PC-9 (cell line): ENCODE measurements around the gene TMEM171. TPM values are rescaled to one million over a fixed set of nuclear protein-coding genes. Genes with fewer than 3 reads are reported as not detected.

ENCODE experiments used
- BruUV-seq: library from RNA; stranded (reverse); fragments of 400-500 nt; replicated peaks from 2 replicates; lab custom pipeline; 2021; lab: Mats Ljungman, UMichigan
- CTCF ChIA-PET: fragments of 300-600 bp; sonication (Branson Sonifier 250); formaldehyde crosslinking; loops from one replicate; lab custom pipeline; 2022; ENCODE audit warnings: antibody characterized with exemption; lab: Charles Lee
- POLR2A ChIA-PET: fragments of 300-600 bp; sonication (Branson Sonifier 250); formaldehyde crosslinking; loops from one replicate; lab custom pipeline; 2022; ENCODE audit warnings: antibody characterized with exemption; ENCODE audit not compliant: unreplicated experiment; lab: Charles Lee
- DNase-seq, 2 experiments: peaks; one replicate each; pipeline versions ENCODE4 v3.0.0 to v3.0.0-alpha.2; 2015 to 2022; ENCODE audit warnings: mixed read lengths in 1 of 2
- H2AFZ ChIP-seq: fragments of 200-600 bp; sonication (generic); 2 replicates; pipeline ENCODE4 v1.8.1; 2017; ENCODE audit warnings: antibody characterized with exemption
- H3F3A ChIP-seq: fragments of 200-600 bp; sonication (generic); 2 replicates; pipeline ENCODE4 v1.8.1; 2017; ENCODE audit warnings: antibody characterized with exemption, mild to moderate bottlenecking, low read depth; ENCODE audit not compliant: insufficient read depth
- H3K27ac ChIP-seq: fragments of 200-600 bp; sonication (generic); 2 replicates; pipeline ENCODE4 v1.6.1; 2016; ENCODE audit warnings: mixed run types
- H3K27me3 ChIP-seq: fragments of 200-600 bp; sonication (generic); 2 replicates; pipeline ENCODE4 v1.6.1; 2016; ENCODE audit warnings: low read depth, mixed run types; ENCODE audit not compliant: insufficient read depth
- H3K36me3 ChIP-seq: fragments of 200-600 bp; sonication (generic); 2 replicates; pipeline ENCODE4 v1.6.1; 2016; ENCODE audit warnings: low read depth, mixed run types
- H3K4me1 ChIP-seq: fragments of 200-600 bp; sonication (generic); replicated peaks from 2 replicates; pipeline ENCODE4 v1.6.1; 2016; ENCODE audit warnings: mixed run types; ENCODE audit not compliant: insufficient read depth
- H3K4me2 ChIP-seq: fragments of 200-600 bp; sonication (generic); 2 replicates; pipeline ENCODE4 v1.6.1; 2017; ENCODE audit warnings: mixed run types
- H3K4me3 ChIP-seq: fragments of 200-600 bp; sonication (generic); 2 replicates; pipeline ENCODE4 v1.6.1; 2016; ENCODE audit warnings: mixed run types
- H3K79me2 ChIP-seq: fragments of 200-600 bp; sonication (generic); 2 replicates; pipeline ENCODE4 v1.6.1; 2017; ENCODE audit warnings: low read depth, mixed run types
- H3K9me2 ChIP-seq: fragments of 200-600 bp; sonication (generic); 2 replicates; pipeline ENCODE4 v1.8.1; 2017; ENCODE audit warnings: mild to moderate bottlenecking; ENCODE audit not compliant: insufficient read depth
- H3K9me3 ChIP-seq: fragments of 200-600 bp; sonication (generic); 2 replicates; pipeline ENCODE4 v1.8.1; 2016; ENCODE audit warnings: low read depth; ENCODE audit not compliant: insufficient read depth
- H4K20me1 ChIP-seq: fragments of 200-600 bp; sonication (generic); 2 replicates; pipeline ENCODE4 v1.8.1; 2017; ENCODE audit not compliant: insufficient read depth
- CTCF ChIP-seq: fragments of 200-600 bp; sonication (generic); conservative IDR thresholded peaks from 2 replicates; pipeline ENCODE4 v1.6.1; 2017; ENCODE audit warnings: mixed run types, antibody characterized with exemption, mild to moderate bottlenecking, moderate library complexity
- EZH2 ChIP-seq: fragments of 200-600 bp; sonication (generic); IDR thresholded peaks from 2 replicates; pipeline ENCODE4 v1.8.0; 2017; ENCODE audit warnings: antibody characterized with exemption, low read depth
- intact Hi-C: fragments of 100-400 bp; cut with micrococcal nuclease; formaldehyde crosslinking; loops from one replicate; pipeline ENCODE4 v1.10.0; 2022; ENCODE audit not compliant: unreplicated experiment
- total RNA-seq: library from RNA; stranded (reverse); gene quantifications from 2 replicates; pipeline ENCODE4 v1.2.3, GENCODE V29; 2021

Gene TMEM171
- total RNA-seq, 1 experiment from 2014 or later, result 7.8 TPM

GRCh38 chr5:73114044-73114688 is 6.2 kb upstream of the TMEM171 start:
- BruUV-seq, result no TSS peak
- no peak overlapping the region for H3K4me3 ChIP-seq
- H4K20me1 ChIP-seq, result no peaks in the 10 kb centered on the region
- no peaks in the 10 kb centered on the region for H3K36me3 ChIP-seq
- H3K4me2 ChIP-seq, result no peak overlapping the region
- no peak overlapping the region for H3K27ac ChIP-seq
- H3F3A ChIP-seq, result peaks cover 19% of the 10 kb centered on the region
- no peaks in the 10 kb centered on the region; the same call in 1 of the 2 replicates for H3K9me3 ChIP-seq
- no peaks in the 10 kb centered on the region for H3K27me3 ChIP-seq
- no peaks in the 10 kb centered on the region for H3K9me2 ChIP-seq
- H3K4me1 ChIP-seq, result peaks cover 19% of the 10 kb centered on the region
- intact Hi-C loops, result no loop called here
- H2AFZ ChIP-seq, result no peak overlapping the region
- TF ChIP-seq CTCF, result no peak
- no peak for TF ChIP-seq EZH2
- H3K79me2 ChIP-seq, result no peaks in the 10 kb centered on the region
- CTCF ChIA-PET, result no interaction called here
- POLR2A ChIA-PET, result interaction anchor here (0.6 kb wide), 2 partner anchors 9 to 24 kb away, joined by 3 read pairs; no protein-coding TSS in a partner anchor
- no peak for DNase-seq

DNA sequence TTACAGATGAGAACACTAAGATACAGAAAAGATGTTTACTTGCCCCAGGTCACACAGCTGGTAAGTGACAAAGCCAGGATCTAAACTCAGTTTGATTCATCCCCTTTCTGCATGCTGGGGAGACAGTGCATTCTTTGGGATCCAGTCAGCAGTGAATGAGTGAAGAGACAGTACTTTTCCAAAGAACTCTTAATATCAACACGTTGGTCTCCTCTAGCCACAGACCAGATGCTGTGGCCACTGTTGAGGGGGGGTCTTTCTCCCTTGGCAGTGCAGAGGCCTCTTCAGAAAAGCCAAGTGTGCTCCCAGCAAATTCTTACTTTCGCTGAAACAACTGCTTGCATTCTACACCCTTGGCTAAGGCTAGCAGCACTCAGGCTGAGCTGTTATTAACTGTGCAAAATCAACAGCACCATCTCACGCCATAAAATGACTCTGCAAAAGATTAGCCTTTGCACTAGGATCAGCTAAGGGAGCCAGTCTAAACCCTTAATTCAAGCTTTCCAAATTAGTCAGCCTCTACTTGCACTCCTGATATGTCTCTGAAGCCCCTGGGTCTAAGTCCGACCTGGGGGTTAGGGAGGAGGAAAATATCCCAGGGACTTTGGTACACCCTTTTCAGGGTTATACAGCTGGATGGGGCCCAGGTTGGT is 4.8 kb upstream of the TMEM171 start:
- DNase-seq, result peak in 1 of 2 experiments; percentile 68
- Histone ChIP-seq H3K4me2 (peak overlapping the region; percentile 20), H3K4me1 (peaks cover 29% of the 10 kb centered on the region), H3F3A (peaks cover 25% of the 10 kb centered on the region; the same call in 1 of the 2 replicates), H2AFZ (no peak overlapping the region), H3K4me3 (no peak overlapping the region), H3K9me2 (no peaks in the 10 kb centered on the region), H3K9me3 (no peaks in the 10 kb centered on the region; the same call in 1 of the 2 replicates), H4K20me1 (no peaks in the 10 kb centered on the region), H3K79me2 (no peaks in the 10 kb centered on the region), H3K27me3 (no peaks in the 10 kb centered on the region), H3K27ac (peak overlapping the region; percentile 30), H3K36me3 (no peaks in the 10 kb centered on the region)
- TF ChIP-seq CTCF (no peak), EZH2 (no peak)
- CTCF ChIA-PET, result interaction anchor here (0.6 kb wide), 1 partner anchor 338 kb away, joined by 3 read pairs; no protein-coding TSS in a partner anchor
- intact Hi-C loops, result no loop called here
- no TSS peak for BruUV-seq
- POLR2A ChIA-PET, result interaction anchor here (0.6 kb wide), 1 partner anchor 344 kb away, joined by 23 read pairs; no protein-coding TSS in a partner anchor

- H3K4me1 ChIP-seq, result peaks cover 30% of the 10 kb centered on the region
- intact Hi-C loops, result no loop called here
- H2AFZ ChIP-seq, result no peak overlapping the region
- H3K9me3 ChIP-seq, result no peaks in the 10 kb centered on the region; the same call in 1 of the 2 replicates
- no peak for DNase-seq
- peaks cover 31% of the 10 kb centered on the region; the same call in 1 of the 2 replicates for H3F3A ChIP-seq
- peaks cover 9% of the 10 kb centered on the region for H3K79me2 ChIP-seq
- TF ChIP-seq EZH2 (no peak), CTCF (no peak)
- H3K4me3 ChIP-seq, result no peak overlapping the region
- no TSS peak for BruUV-seq
- no peaks in the 10 kb centered on the region for H3K36me3 ChIP-seq
- no peak overlapping the region for H3K4me2 ChIP-seq
- no peaks in the 10 kb centered on the region for H3K9me2 ChIP-seq
- H4K20me1 ChIP-seq, result no peaks in the 10 kb centered on the region
- ChIA-PET POLR2A (no interaction called here), CTCF (no interaction called here)
- H3K27me3 ChIP-seq, result no peaks in the 10 kb centered on the region
- H3K27ac ChIP-seq, result no peak overlapping the region
Observed at GRCh38 chr5:73116506-73116905, 3.9 kb upstream of the TMEM171 start.
